Measurements from ENCODE around the gene SEPSECS. TPM values are rescaled to one million over a fixed set of nuclear protein-coding genes. Genes with fewer than 3 reads are reported as not detected.

Gene SEPSECS
- 2.8 and 3.7 TPM in 2 replicates for total RNA-seq

GRCh38 chr4:25159837-25160713, at the start of gene SEPSECS:
Gene SEPSECS, minus strand, starts transcription at chr4:25160449. Its CDS starts 80 bp downstream, at chr4:25160369.

Other genes starting within 250 kb of the SEPSECS start
- 1.8 and 2.7 TPM in 2 replicates for gene CCDC149, start 247.4 kb downstream of the SEPSECS start, total RNA-seq
- gene LGI2, start 129.5 kb downstream of the SEPSECS start, total RNA-seq: not detected in 2 replicates
- 14.3 and 19.3 TPM in 2 replicates for gene PI4K2B, start 73.6 kb upstream of the SEPSECS start, total RNA-seq
- gene ZCCHC4, start 152.3 kb upstream of the SEPSECS start, total RNA-seq: 6.2 and 10.4 TPM in 2 replicates
- 15.0 and 21.0 TPM in 2 replicates for gene ANAPC4, start 216.8 kb upstream of the SEPSECS start, total RNA-seq

All from bronchus fibroblast of lung (primary cell).